HEK293T (cell line): Measurements from ENCODE around the gene SETD9.

ENCODE experiments used
- CTCF ChIA-PET: fragments of 350-600 bp; formaldehyde crosslinking; extraction: SDS; loops from one replicate; lab custom pipeline; 2021; ENCODE audit warnings: antibody characterized with exemption, inconsistent platforms; lab: Yijun Ruan, JAX
- POLR2A ChIA-PET: fragments of 350-600 bp; formaldehyde crosslinking; extraction: SDS; loops from one replicate; lab custom pipeline; 2020; ENCODE audit warnings: antibody characterized with exemption, inconsistent platforms; lab: Yijun Ruan, JAX
- DNase-seq: peaks from one replicate; pipeline ENCODE4 v3.0.0; 2012; ENCODE audit warnings: mixed read lengths; ENCODE audit errors: extremely low spot score
- ARNT ChIP-seq: fragments of 450-650 bp; IDR thresholded peaks from 2 replicates; pipeline ENCODE4 v1.6.1; 2017; ENCODE audit warnings: mild to moderate bottlenecking
- BHLHE40 ChIP-seq: fragments of 450-650 bp; IDR thresholded peaks from 2 replicates; pipeline ENCODE4 v1.6.1; 2016; ENCODE audit warnings: mild to moderate bottlenecking, moderate library complexity, borderline replicate concordance
- CTBP1 ChIP-seq: fragments of 450-650 bp; IDR thresholded peaks from 2 replicates; pipeline ENCODE4 v1.6.1; 2016; ENCODE audit warnings: borderline replicate concordance
- ELF4 ChIP-seq: fragments of 450-650 bp; IDR thresholded peaks from 2 replicates; pipeline ENCODE4 v1.6.1; 2017; ENCODE audit warnings: antibody characterized with exemption
- FOXA1 ChIP-seq: fragments of 450-650 bp; IDR thresholded peaks from 2 replicates; pipeline ENCODE4 v1.6.1; 2016; ENCODE audit warnings: mild to moderate bottlenecking
- FOXK2 ChIP-seq: fragments of 450-650 bp; IDR thresholded peaks from 2 replicates; pipeline ENCODE4 v1.6.1; 2016; ENCODE audit warnings: mild to moderate bottlenecking
- FOXM1 ChIP-seq: fragments of 450-650 bp; IDR thresholded peaks from 2 replicates; pipeline ENCODE4 v1.6.1; 2017; ENCODE audit warnings: mild to moderate bottlenecking, borderline replicate concordance
- HDGF ChIP-seq: fragments of 450-650 bp; IDR thresholded peaks from 2 replicates; pipeline ENCODE4 v1.6.1; 2017; ENCODE audit warnings: antibody characterized with exemption, borderline replicate concordance
- L3MBTL2 ChIP-seq: fragments of 450-650 bp; conservative IDR thresholded peaks from 2 replicates; pipeline ENCODE4 v1.6.1; 2016; ENCODE audit warnings: mild to moderate bottlenecking
- LEF1 ChIP-seq: fragments of 450-650 bp; IDR thresholded peaks from 2 replicates; pipeline ENCODE4 v1.6.1; 2017; ENCODE audit warnings: mild to moderate bottlenecking, borderline replicate concordance
- NFRKB ChIP-seq: fragments of 450-650 bp; IDR thresholded peaks from 2 replicates; pipeline ENCODE4 v1.6.1; 2016; ENCODE audit warnings: mild to moderate bottlenecking, moderate library complexity
- SP1 ChIP-seq: fragments of 450-650 bp; IDR thresholded peaks from 2 replicates; pipeline ENCODE4 v1.6.1; 2017
- SUZ12 ChIP-seq: fragments of 450-650 bp; IDR thresholded peaks from 2 replicates; pipeline ENCODE4 v1.6.1; 2016; ENCODE audit warnings: mild to moderate bottlenecking
- TARDBP ChIP-seq: fragments of 450-650 bp; IDR thresholded peaks from 2 replicates; pipeline ENCODE4 v1.6.1; 2016
- ZNF384 ChIP-seq: fragments of 450-650 bp; IDR thresholded peaks from 2 replicates; pipeline ENCODE4 v1.6.1; 2016
- TF ChIP-seq, protein P1 (sequence below): fragments of 450-650 bp; IDR thresholded peaks from 2 replicates; pipeline ENCODE4 v1.6.1; 2016

SETD9 gene

DNA sequence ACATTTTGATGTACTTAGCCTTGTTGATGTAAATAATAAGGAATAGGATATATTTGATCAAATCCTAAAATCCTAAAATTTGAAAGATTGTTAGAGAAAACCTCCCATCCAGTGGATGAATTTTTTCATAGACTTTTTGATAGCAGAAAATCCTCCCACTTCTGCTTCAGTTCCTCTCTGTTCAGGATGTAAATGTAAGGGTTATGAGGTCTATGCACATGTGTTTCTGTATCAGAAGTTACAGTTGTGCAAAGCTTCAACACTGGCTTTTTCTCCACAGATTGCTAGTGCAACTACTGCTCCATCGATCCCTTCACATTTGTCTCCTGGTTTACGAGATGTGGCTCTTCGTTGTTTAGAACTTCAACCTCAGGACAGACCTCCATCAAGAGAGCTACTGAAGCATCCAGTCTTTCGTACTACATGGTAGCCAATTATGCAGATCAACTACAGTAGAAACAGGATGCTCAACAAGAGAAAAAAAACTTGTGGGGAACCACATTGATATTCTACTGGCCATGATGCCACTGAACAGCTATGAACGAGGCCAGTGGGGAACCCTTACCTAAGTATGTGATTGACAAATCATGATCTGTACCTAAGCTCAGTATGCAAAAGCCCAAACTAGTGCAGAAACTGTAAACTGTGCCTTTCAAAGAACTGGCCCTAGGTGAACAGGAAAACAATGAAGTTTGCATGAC is 16.0 kb upstream of the SETD9 start:
- ChIA-PET POLR2A (no interaction called here), CTCF (no interaction called here)
- no peak for DNase-seq
- TF ChIP-seq TARDBP = no peak
- TF ChIP-seq LEF1 = no peak
- no peak for TF ChIP-seq L3MBTL2
- no peak for TF ChIP-seq HDGF
- no peak for TF ChIP-seq FOXK2
- no peak for TF ChIP-seq CTBP1
- no peak for TF ChIP-seq SUZ12
- TF ChIP-seq ZNF384 = no peak
- no peak for TF ChIP-seq FOXM1
- TF ChIP-seq, protein P1, sequence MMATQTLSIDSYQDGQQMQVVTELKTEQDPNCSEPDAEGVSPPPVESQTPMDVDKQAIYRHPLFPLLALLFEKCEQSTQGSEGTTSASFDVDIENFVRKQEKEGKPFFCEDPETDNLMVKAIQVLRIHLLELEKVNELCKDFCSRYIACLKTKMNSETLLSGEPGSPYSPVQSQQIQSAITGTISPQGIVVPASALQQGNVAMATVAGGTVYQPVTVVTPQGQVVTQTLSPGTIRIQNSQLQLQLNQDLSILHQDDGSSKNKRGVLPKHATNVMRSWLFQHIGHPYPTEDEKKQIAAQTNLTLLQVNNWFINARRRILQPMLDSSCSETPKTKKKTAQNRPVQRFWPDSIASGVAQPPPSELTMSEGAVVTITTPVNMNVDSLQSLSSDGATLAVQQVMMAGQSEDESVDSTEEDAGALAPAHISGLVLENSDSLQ = no peak
- TF ChIP-seq NFRKB = no peak
- TF ChIP-seq SP1 = no peak
- no peak for TF ChIP-seq BHLHE40
- no peak for TF ChIP-seq FOXA1
- TF ChIP-seq ELF4 = no peak

DNA sequence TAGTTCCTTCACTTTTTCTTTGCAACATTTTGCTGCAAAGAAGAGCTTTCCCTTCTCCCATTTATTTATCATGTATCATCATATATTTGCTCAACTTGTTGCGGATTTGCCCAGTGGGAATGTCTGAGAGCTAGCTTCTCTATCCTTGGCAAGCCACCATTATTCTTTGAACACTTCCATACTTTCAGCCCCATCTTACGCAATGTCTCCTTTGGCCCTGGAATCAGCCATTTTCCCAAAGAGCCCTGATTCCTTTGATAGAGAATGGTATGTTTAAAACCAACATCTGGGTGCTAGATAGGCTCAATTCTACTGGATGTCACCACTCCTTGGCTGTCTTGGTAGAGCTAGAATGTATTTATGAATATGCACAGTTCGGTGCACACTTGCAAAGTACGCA is 12.6 kb upstream of the SETD9 start:
- ChIA-PET POLR2A (interaction anchor here (0.6 kb wide), 1 partner anchor 13 kb away, joined by 3 read pairs; the partner anchor contains the start of gene SETD9), CTCF (interaction anchor here (0.6 kb wide), 1 partner anchor 632 kb away, joined by 3 read pairs; no protein-coding TSS in a partner anchor)
- no peak for DNase-seq
- TF ChIP-seq LEF1 (no peak), ELF4 (no peak), HDGF (no peak)

DNA sequence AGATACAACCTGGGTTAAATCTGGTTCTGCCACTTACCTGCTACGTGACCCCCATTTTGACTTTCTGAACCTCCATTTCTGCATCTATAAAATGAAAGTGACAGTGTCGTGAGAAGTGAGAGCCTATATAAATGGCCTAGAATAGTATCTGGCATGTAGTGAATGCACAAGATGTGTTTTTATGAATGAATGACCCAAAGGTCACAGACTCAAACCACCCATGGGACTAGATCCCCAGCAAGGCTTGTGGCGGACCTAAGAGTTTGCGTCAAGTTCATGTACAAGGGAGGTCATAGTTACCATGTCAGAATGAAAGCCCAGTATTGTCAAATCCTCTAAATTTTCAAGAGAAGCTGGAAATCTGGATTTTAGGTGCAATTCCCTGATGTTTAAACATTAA is 11.2 kb upstream of the SETD9 start:
- no peak for TF ChIP-seq TARDBP
- TF ChIP-seq, protein P1 = no peak
- no peak for TF ChIP-seq ZNF384
- TF ChIP-seq ARNT = no peak
- no peak for TF ChIP-seq BHLHE40
- TF ChIP-seq FOXA1 = no peak
- no peak for DNase-seq
- CTCF ChIA-PET = interaction anchor here (0.8 kb wide), 1 partner anchor 512 kb away, joined by 3 read pairs; no protein-coding TSS in a partner anchor
- POLR2A ChIA-PET = no interaction called here

DNA sequence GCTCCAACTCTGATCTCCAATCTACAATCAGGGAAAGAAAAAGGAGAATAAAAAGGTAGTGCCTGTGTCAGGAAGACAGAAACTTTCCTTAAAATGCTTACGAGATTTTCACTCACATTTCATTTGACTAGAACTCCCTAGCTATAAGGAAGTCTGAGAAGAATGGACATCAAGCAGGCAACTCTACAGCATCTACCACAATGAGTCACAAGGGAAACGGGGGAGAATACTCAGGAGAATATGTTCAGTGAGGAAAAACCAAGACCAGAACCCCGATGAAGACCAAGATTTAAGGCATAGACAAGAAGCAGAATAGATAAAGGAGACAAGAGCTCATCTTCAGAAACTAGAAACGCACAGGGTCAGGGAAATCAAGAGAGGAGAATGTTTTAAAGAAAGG is 9.0 kb upstream of the SETD9 start:
- TF ChIP-seq FOXA1 (no peak), ELF4 (no peak), FOXK2 (no peak), ARNT (no peak)
- TF ChIP-seq, protein P1 = no peak
- ChIA-PET POLR2A (interaction anchor here (1.1 kb wide), 1 partner anchor 9 kb away, joined by 3 read pairs; the partner anchor contains the start of gene SETD9), CTCF (interaction anchor here (0.6 to 1.7 kb wide), 5 partner anchors 15 to 363 kb away, joined by 3 to 14 read pairs (median 5); no protein-coding TSS in a partner anchor)
- no peak for DNase-seq

DNA sequence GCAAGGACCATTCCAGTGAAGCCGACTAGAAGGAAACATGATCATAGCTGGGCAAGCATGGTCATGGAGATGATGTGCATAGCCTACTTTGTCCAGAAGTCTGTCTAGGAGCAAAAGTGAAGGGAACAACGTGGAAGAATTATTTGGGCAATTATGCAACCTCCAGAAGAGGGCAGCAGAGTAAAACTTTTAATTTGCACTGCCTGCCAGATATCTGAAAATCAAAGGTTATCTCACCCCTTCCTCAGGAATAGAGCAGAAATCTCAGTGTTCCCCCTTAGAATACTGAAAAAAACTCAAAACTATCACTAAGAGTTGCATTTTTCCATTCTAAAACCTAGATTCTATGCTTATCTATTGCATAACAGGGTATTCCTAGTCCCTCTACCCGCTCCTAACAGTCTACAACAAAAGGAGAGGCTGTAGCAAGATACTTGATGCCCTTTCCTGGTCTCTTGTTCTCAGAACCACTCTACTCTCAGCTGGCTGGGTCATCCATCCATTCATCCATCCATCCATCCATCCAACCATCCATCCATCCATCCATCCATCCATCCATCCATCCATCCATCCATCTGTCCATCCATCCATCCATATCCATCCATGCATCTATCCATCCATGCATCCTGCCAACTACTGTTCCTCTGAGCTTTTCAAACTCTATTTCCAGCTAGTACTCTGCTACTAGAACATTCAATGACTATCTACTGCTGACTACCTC is 8.4 kb upstream of the SETD9 start:
- CTCF ChIA-PET = interaction anchor here (0.6 to 1.7 kb wide), 8 partner anchors 14 to 379 kb away, joined by 3 to 14 read pairs (median 4); no protein-coding TSS in a partner anchor
- TF ChIP-seq FOXA1 (no peak), FOXK2 (no peak), FOXM1 (no peak), L3MBTL2 (no peak), ARNT (no peak), HDGF (no peak), TARDBP (no peak), NFRKB (no peak), LEF1 (no peak), BHLHE40 (no peak), CTBP1 (no peak), ZNF384 (no peak)
- TF ChIP-seq, protein P1 = no peak
- POLR2A ChIA-PET = interaction anchor here (1.5 kb wide), 1 partner anchor 237 kb away, joined by 4 read pairs; no protein-coding TSS in a partner anchor
- DNase-seq = peak; percentile 55

DNA sequence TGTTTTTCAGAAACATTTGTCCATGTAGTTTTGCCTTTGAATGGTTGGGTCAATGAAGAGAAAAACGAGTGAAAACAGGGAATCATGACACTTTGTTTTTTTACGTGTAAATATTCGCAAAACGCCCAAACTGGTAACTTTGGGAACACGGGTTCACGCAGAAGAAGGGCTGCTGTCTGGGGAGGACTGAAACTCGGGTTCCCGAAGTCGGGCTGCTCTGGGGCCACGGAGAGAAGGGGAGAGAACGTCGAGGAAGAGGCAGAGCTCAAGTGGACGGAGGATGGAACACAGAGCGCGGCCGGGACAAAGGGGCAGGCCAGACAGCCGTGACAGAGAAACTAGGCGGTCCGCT is 478 bp upstream of the SETD9 start:
- peak; percentile 58 for DNase-seq
- TF ChIP-seq FOXA1 = no peak
- no peak for TF ChIP-seq TARDBP
- no peak; the same call in 1 of the 2 replicates for TF ChIP-seq L3MBTL2
- TF ChIP-seq FOXK2 = no peak
- TF ChIP-seq LEF1 = no peak
- no peak for TF ChIP-seq SUZ12
- no peak for TF ChIP-seq CTBP1
- TF ChIP-seq NFRKB = no peak
- TF ChIP-seq ELF4 = no peak
- TF ChIP-seq BHLHE40 = no peak
- TF ChIP-seq SP1 = no peak
- TF ChIP-seq FOXM1 = no peak
- TF ChIP-seq ZNF384 = no peak
- CTCF ChIA-PET = no interaction called here
- POLR2A ChIA-PET = interaction anchor here (0.8 to 2.9 kb wide), 18 partner anchors 10 to 282 kb away, joined by 3 to 32 read pairs (median 5); partner anchors contain the start of gene GPBP1
